HG03060 (cell line): ENCODE measurements around the gene SMIM1.

Experiments used
- ATAC-seq: cut with Tn5 transposase; IDR thresholded peaks from one replicate; pipeline ENCODE4 v1.9.1; 2021; ENCODE audit warnings: low read depth, moderate number of reproducible peaks; ENCODE audit not compliant: unreplicated experiment

The SMIM1 gene

GRCh38 chr1:3775490-3776230 lies 3.1 kb downstream of the SMIM1 start:
- ATAC-seq: no peak

- no peak for ATAC-seq
These were observed 3.8 kb downstream of the SMIM1 start for GRCh38 chr1:3776231-3776961.

- ATAC-seq: no peak
These were observed 4.6 kb downstream of the SMIM1 start for GRCh38 chr1:3777078-3777547.

GRCh38 chr1:3777647-3778589 lies 5.4 kb downstream of the SMIM1 start:
- ATAC-seq: no peak

- ATAC-seq: no peak
These were observed 6.2 kb downstream of the SMIM1 start for GRCh38 chr1:3778590-3779264.

- no peak for ATAC-seq
These were observed 6.8 kb downstream of the SMIM1 start for GRCh38 chr1:3779265-3779911.

GRCh38 chr1:3779912-3780416 lies 7.4 kb downstream of the SMIM1 start:
- no peak for ATAC-seq

GRCh38 chr1:3780901-3781300 lies 8.4 kb downstream of the SMIM1 start:
- ATAC-seq: no peak

GRCh38 chr1:3783651-3784474 lies 11.3 kb downstream of the SMIM1 start:
- no peak for ATAC-seq

- ATAC-seq: no peak
These were observed 12.5 kb downstream of the SMIM1 start for GRCh38 chr1:3785045-3785444.

GRCh38 chr1:3785456-3786157 lies 13.1 kb downstream of the SMIM1 start:
- no peak for ATAC-seq

- no peak for ATAC-seq
These were observed 14.2 kb downstream of the SMIM1 start for GRCh38 chr1:3786468-3787348.

- ATAC-seq: peak; percentile 56
These were observed 14.8 kb downstream of the SMIM1 start for GRCh38 chr1:3787349-3787715.

GRCh38 chr1:3787745-3788605 lies 15.4 kb downstream of the SMIM1 start:
- ATAC-seq: no peak

GRCh38 chr1:3788756-3789420 lies 16.3 kb downstream of the SMIM1 start:
- no peak for ATAC-seq
